ENCODE results near the gene NUDT16L1.
"Not testable (repeated sequence)": the region's sequence is repeated elsewhere in the genome, so short reads cannot be mapped to it uniquely, and the experiment has no call there.

Gene NUDT16L1

DNA sequence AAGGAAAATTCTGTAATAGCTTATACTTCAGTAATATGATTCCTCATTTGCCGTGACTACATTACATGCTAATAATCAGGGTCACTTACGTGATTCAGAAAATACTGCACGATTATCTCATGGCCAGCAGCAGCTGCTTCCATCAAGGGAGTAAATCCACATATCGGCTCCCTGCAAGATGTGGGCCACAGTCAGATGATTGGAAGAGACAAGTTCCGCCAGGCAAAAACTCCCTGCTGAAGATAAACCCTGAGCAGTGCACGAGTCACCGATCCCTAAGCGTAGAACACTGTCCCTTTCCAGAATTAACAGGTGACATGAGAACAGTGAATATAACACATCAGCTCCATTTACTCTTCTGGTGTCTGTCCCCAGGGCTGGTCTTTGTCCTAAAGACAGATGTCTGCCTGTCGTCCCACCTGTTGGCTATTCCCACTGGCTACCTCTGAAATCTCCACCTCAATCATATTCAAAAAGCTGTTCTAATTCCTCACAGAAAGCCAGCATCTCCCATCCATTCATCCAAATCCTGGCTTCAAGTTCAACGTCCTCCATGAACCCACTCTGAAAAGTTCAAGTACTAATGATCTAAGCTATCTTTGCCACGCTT, 31.4 kb downstream of the NUDT16L1 start:
- no peak for DNase-seq

DNA sequence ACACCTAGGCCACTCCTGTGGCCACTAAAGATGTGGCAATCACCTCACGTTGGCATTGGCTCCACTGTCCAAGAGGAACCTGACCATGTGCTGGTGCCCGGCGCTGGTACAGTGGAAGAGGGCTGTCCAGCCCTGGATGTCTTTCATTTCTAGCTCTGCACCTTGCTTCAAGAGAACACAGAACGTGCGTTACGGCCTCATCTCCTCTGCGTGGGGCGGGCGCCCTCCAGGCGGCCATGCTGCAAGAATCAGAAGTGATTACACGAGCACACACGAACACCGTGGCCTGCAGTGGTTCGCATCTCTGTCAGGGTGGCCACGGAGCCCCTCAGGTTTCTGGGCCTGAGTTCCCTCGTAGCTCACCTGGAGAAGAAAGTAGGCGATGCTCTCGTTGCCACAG, 33.3 kb downstream of the NUDT16L1 start:
- DNase-seq = no peak

DNA sequence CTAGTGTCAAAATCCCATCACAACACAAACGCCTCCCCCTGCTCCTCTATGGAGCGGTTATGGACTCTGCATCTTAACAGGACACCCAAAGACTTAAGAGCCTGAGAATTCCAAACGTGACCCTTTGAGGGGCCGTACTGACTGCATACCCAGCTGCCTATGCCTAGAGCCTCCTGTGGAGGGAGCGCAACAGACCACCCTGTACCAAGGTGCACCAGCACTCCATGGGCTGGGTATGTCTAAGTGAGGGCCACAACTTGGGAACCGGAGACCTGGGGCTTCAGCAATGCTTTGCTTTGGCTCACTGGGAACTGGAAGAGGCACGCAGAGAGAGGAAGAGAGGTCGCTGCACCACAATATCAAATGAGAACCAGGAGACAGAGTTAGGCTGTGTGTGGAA, 35.3 kb downstream of the NUDT16L1 start:
- no peak for DNase-seq

DNA sequence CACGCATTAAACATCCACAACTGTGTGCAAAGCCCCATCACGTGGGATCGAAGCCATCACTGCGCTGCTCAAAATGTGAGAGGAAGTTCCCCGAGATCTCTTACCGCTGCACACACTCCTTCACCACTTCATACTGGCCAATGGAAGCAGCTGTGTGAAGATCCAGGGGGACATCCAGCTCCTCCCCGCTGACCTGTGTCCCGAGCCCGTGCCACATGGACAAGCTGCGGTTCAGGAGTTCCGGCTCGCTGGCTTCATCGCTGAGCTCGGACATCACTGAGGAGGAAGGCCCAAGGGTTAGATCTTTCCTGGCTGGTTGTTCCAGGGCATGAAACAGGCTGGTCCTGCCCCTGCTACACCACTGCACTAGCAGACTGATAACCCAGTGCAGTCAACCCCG, 36.5 kb downstream of the NUDT16L1 start:
- DNase-seq = no peak

DNA sequence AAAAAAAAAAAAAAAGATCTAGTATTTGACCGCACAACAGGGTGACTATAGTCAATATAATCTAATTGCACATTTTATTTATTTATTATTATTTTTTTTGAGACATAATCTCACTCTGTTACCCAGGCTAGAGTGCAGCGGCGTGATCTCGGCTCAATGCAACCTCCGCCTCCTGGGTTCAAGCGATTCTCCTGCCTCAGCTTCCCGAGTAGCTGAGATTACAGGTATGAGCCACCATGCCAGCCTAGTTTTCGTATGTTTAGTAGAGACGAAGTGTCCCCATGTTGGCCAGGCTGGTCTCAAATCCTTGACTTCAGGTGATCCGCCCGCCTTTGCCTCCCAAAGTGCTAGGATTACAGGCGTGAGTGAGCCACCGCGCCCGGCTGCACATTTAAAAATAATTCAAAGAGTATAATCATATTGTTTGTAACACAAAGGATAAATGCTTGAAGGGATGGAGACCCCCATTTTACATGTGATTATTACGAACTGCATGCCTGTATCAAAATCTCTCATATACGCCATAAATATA, 39.9 kb downstream of the NUDT16L1 start:
- no peak for DNase-seq

DNA sequence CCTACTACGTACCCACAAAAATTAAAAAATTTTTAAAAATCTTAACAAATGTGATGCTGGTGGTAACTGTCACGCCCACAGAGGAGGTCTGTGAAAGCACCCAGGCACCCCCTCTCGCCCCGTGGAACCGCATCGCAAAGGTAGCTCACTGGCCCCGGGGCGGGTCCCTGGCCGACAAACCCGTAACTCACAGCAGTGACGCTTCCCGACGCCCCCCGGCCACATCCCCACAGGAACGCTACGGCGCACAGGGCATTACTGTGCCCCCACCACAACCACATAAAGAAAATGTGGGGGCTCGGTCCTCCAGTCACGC, 40.3 kb downstream of the NUDT16L1 start:
- peak in 1 of 5 donors; percentile 9 for DNase-seq

DNA sequence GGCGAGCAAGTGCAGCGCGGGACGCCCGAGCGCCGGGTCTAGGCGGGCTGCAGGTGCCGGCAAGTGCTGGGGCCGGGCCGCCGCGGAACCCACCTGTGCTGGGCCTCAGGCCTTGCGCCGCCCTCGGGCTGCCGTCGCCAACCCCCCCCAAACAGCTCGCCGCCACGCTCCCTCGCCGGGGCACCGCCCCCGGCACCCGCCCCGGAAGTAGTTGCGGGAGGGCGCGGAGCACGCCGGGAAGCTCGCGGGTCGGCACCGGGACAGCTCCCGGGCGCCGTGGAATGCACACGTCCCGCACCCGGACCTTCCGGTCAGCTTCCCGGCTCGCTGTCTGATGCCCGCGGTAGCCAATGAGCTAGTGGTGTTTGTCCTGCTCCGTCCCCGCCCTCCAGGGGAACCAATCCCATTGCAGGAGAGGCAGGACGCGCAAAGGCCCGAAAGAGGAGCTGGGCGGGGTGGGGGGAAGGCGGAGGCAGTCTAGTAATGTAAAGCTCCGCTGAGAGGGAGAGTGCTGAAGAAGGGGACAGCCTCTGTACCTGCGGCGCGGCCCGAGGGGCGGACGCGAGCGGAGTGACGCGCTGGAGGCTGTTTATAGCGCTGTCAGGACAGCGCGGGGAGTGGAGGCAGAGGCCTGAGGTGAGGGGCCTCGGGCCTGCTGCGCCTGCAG, 40.8 kb downstream of the NUDT16L1 start, which contains the start of the genes ANKS3 and DNAAF8:
Gene ANKS3, minus strand, starts transcription at position 209 of the 667 bp plus-strand sequence. CDS start 4,122 bp downstream, outside the sequence.
Gene DNAAF8, plus strand, starts transcription at position 475 of the 667 bp plus-strand sequence. CDS start 1,978 bp downstream, outside the sequence.
- DNase-seq = peak; percentile 69 to 80 (median 72)

DNA sequence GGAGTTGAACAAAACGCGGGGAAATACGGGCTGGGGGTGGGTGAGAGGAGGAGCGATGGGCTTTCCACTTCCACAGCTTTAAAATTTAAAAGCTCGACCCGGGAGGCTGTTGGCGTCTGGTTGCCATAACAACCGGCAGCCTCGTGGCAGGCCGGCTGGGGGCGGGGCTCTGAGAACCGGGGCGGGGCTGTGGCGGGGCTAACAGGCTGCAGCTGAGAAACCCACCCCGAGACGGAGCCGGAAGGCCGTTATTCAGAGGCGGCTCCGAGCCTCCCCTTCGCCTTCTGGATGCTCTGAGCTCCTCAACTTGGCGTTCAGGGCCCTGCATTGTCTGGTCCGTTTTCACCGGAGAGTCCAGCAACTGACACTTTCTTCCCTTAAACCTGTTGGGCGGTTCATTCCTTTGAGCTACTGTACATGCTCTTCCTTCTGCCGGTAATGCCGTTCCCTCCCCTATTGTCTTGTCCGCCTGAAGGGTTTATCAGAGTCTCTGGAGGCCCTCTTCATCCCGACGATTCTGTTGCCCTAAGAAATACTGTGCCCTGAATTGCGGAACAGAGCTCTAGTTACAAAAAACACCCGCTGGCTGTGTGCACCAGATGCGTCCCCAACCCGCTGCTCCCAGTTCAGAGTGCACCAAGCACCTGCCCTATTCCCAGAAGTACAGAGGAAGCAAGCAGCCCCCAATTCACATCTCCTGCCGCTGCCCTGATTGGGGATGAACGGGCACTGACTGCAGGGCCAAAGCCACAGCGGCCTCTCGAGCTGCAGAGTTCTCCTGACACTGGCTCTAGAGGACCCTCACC, 41.6 kb downstream of the NUDT16L1 start:
- DNase-seq = peak; percentile 86 to 94 (median 92)

DNA sequence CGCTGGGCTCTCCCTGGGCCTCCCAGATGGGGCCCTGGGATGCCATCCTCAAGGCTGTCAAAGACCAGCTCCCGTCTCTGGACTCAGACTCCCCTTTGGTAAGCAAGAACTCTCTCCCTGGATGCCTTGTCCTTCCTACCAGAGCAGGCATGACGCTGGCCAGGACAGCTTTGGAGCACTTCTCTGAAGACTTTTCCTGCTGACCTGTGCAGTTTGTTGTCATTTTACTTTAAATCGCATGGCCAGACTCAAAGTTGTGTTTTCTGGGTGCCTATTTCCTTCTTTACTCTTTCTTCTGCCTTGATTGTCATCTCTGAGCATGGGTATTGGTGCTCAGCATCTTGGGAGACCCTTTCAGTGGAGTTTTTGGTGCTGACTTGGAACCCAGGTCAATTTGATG, 43.2 kb downstream of the NUDT16L1 start:
- DNase-seq = no peak

DNA sequence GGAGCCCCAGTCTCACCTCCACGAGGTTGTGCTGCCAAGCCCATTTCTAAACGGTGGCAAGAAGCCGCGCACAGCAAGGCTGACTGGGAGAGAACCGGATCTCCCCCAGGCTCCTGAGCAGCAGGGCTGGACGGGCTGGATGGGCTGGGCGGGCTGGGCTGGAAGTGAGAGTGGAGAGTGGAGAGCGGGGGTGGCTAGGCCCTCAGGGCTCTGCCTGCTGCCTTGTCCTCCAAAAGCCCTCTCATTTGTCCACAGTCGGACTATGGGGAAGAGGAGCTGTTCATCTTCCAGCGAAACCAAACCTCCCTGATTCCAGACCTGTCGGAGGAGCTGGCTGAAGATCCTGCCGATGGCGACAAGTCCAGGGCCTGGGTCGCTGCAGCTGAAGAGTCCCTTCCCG, 44.2 kb downstream of the NUDT16L1 start:
- DNase-seq = no peak

DNA sequence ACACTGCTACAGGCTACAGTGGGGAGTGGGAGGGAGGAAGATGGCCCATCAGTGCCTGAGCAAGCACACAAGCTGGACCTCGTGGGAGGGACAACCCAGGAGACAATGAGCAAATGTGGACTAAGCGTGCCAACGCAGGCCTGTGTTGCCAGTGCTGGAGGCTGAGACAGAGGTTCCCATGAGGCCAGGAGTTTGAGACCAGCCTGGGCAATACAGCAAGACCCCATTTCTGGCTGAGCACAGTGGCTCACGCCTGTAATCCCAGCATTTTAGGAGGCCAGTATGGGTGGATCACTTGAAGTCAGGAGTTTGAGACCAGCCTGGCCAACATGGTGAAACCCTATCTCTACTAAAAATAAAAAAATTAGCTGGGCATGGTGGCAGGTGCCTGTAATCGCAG, 45.0 kb downstream of the NUDT16L1 start:
- not testable (repeated sequence) for DNase-seq

DNA sequence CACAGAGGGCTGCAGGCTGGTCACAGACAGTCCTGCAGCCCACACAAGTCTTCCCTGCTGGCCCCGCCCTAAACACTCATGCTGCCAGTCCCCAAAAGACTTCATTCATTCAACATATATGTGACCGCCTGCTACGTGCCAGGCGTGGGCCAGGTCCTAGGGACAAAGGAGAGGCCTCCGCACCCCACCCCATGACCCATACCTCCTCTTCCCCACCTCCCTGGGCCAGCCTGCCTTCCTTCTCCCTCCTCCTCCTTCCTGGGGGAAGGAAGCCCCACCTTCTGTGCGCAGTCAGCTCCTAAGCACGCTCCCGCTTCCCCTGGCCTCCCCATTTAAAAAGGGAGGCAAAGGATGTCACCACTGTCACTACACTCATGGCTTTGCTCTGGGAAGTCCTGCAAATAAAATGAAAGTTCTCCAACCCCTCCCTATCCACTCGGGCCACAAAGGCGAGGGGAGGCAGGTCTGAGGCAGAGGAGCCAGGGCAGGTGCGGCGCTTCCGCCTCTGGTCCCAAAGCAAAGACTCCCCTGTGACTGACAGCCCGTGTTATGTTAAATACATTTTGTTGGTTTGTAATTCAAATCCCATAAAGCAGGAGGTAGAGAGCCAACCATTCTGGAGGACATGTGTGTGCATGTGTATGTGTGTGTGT, 50.0 kb downstream of the NUDT16L1 start:
- DNase-seq = no peak

DNA sequence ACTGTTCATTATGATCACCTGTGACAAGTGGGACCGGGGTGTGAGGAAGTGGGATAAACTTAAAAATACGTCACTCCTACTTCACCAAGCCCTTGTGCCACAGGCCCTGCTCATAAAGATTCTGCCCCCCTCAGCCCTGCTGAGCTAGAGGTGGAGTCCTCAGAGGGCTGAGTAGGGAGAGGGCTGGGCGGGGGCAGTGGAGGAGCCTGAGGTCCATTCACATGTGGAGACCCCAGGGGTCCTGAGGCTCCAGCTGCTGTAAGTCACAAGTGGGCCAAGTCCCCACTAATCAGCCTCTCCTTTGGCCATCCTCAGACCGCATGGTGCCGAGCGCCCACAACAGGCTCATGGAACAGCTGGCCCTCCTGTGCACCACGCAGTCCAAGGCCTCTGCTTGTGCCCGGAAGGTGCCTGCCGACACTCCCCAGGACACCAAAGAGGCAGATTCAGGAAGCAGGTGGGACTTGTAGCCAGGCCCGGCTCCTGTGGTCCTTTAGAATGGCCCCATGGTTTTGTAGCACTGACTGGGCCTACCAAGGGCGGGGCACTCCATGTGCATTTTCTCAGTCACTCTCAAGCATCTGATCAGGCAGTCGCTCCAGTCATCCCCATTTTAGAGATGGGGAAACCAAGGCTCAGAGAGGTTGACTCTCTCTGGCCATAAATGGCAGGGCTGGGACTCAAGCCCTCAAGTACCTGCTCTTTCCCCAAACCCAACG, 51.4 kb downstream of the NUDT16L1 start:
- DNase-seq = no peak

DNA sequence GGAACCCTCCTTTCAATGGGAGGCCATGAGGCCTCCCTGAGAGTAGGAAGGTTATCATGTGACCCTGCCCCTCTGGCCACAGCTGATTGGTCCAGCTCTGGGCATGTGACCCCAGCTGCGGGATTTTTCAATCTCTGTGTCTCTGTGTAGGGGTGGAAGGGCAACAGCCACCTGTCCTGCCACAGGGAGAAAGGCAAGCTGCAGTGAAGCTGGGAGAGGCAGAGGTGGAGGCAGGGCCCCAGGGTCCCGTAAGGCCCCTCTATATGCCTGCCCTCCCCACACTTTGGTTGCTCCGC, 51.9 kb downstream of the NUDT16L1 start:
- DNase-seq = no peak
